Muscle of leg (tissue), 11 donors: ENCODE measurements around the gene DPY19L2. TPM values are rescaled to one million over a fixed set of nuclear protein-coding genes. Genes with fewer than 3 reads are reported as not detected.
"Not testable (repeated sequence)": the region's sequence is repeated elsewhere in the genome, so short reads cannot be mapped to it uniquely, and the experiment has no call there.

Experiments used
- DNase-seq: peaks from one replicate; pipeline ENCODE4 v3.0.0; 2013
- H3K27ac ChIP-seq: one replicate; pipeline ENCODE4 v1.5.1; 2013; ENCODE audit warnings: mild to moderate bottlenecking, low read length, control low read depth
- H3K27me3 ChIP-seq: one replicate; pipeline ENCODE4 v1.6.1; 2013; ENCODE audit warnings: low read length; ENCODE audit not compliant: control insufficient read depth, insufficient read depth
- H3K36me3 ChIP-seq: one replicate; pipeline ENCODE4 v1.6.1; 2013; ENCODE audit warnings: low read length; ENCODE audit not compliant: control insufficient read depth, insufficient read depth
- H3K4me1 ChIP-seq: one replicate; pipeline ENCODE4 v1.6.1; 2013; ENCODE audit warnings: low read length; ENCODE audit not compliant: control insufficient read depth, insufficient read depth
- H3K4me3 ChIP-seq: one replicate; pipeline ENCODE4 v1.5.1; 2013; ENCODE audit warnings: low read length, control low read depth
- H3K9me3 ChIP-seq: replicated peaks from 2 replicates; pipeline ENCODE4 v1.6.1; 2013; ENCODE audit warnings: low read depth, low read length; ENCODE audit not compliant: control insufficient read depth
- WGBS: methylation state at CpG from one replicate; pipeline ENCODE4 v1.1.5; 2013; ENCODE audit warnings: missing lambda C conversion rate; ENCODE audit not compliant: insufficient coverage; 5-methylcytosine and 5-hydroxymethylcytosine counted together
- polyA plus RNA-seq, 8 donors: library from polyadenylated mRNA; unstranded; fragments of 120-200 nt; gene quantifications; one replicate each; pipeline versions ENCODE4 v1.2.1 to v1.2.3, GENCODE V29; 2013; ENCODE audit warnings: inconsistent platforms in 1 of 8, low replicate concordance in 1 of 8; ENCODE audit not compliant: insufficient read length in 8 of 8, insufficient read depth in 1 of 8
- total RNA-seq: library from RNA; stranded (reverse); fragments of 120-200 nt; gene quantifications from one replicate; pipeline ENCODE4 v1.2.4, GENCODE V29; 2013

DPY19L2 gene
- total and polyA plus RNA-seq, 9 donors, result 4.6 to 11.8 (median 7.3) TPM

GRCh38 chr12:63668800-63669365 is 590 bp upstream of the DPY19L2 start:
- H3K4me1 ChIP-seq, H3K9me3 ChIP-seq, H3K36me3 ChIP-seq, H3K27me3 ChIP-seq: not testable (repeated sequence)
- Histone ChIP-seq H3K27ac (peak overlapping the region; percentile 51), H3K4me3 (peak overlapping the region; percentile 79)
- WGBS, result under 1% methylated on average over 34 of the region's 44 CpGs
- DNase-seq, result peak; percentile 24

- no CpG with 5 or more reads among the region's 7 CpGs for WGBS
- not testable (repeated sequence) for H3K27ac ChIP-seq, H3K27me3 ChIP-seq, H3K36me3 ChIP-seq, H3K4me3 ChIP-seq, H3K9me3 ChIP-seq, DNase-seq, H3K4me1 ChIP-seq
These were observed 5.3 kb downstream of the DPY19L2 start for GRCh38 chr12:63663005-63663404.

GRCh38 chr12:63658501-63658900 is 9.8 kb downstream of the DPY19L2 start:
- not testable (repeated sequence) for H3K36me3 ChIP-seq, H3K27ac ChIP-seq, H3K27me3 ChIP-seq, H3K4me1 ChIP-seq, H3K4me3 ChIP-seq, DNase-seq, H3K9me3 ChIP-seq
- no CpG with 5 or more reads among the region's 3 CpGs for WGBS

DNA sequence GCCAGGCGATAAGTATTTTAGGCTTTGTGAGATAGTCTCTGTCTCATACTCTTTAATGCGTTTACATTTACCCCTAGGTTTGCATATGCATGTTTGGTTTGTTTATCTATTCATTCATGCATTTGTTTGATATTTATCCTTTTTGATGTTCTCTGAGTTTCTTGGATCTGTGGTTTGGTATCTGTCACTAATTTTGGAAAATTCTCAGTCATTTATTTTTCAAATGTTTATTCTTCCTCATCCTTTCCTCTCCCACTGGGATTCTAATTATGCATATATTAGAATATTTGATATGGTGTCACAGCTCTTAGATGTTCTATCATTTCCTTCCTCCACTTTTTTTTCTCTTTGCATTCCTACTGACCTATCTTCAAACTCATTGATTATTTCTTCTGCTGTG is 11.9 kb downstream of the DPY19L2 start:
- not testable (repeated sequence) for H3K9me3 ChIP-seq, H3K4me3 ChIP-seq, DNase-seq, H3K4me1 ChIP-seq, H3K36me3 ChIP-seq, H3K27ac ChIP-seq, H3K27me3 ChIP-seq
- no CpG with 5 or more reads among the region's 2 CpGs for WGBS

GRCh38 chr12:63655543-63656257 is 12.6 kb downstream of the DPY19L2 start:
- not testable (repeated sequence) for H3K4me3 ChIP-seq, H3K4me1 ChIP-seq, H3K36me3 ChIP-seq, H3K27ac ChIP-seq, H3K27me3 ChIP-seq, H3K9me3 ChIP-seq, DNase-seq
- no CpG with 5 or more reads among the region's 5 CpGs for WGBS

GRCh38 chr12:63654481-63654880 is 13.8 kb downstream of the DPY19L2 start:
- not testable (repeated sequence) for H3K9me3 ChIP-seq, H3K27ac ChIP-seq, H3K27me3 ChIP-seq, H3K4me3 ChIP-seq, H3K36me3 ChIP-seq, DNase-seq, H3K4me1 ChIP-seq
- WGBS, result no CpG with 5 or more reads among the region's 5 CpGs

- not testable (repeated sequence) for H3K4me1 ChIP-seq, H3K27me3 ChIP-seq, H3K27ac ChIP-seq, DNase-seq, H3K4me3 ChIP-seq, H3K9me3 ChIP-seq, H3K36me3 ChIP-seq
- WGBS, result no CpG with 5 or more reads among the region's 1 CpG
These were observed 18.8 kb downstream of the DPY19L2 start for GRCh38 chr12:63649517-63649916.

- WGBS, result no CpG with 5 or more reads among the region's 5 CpGs
- not testable (repeated sequence) for H3K27me3 ChIP-seq, H3K27ac ChIP-seq, H3K4me1 ChIP-seq, H3K4me3 ChIP-seq, H3K9me3 ChIP-seq, H3K36me3 ChIP-seq, DNase-seq
These were observed 24.7 kb downstream of the DPY19L2 start for GRCh38 chr12:63643381-63644140.

DNA sequence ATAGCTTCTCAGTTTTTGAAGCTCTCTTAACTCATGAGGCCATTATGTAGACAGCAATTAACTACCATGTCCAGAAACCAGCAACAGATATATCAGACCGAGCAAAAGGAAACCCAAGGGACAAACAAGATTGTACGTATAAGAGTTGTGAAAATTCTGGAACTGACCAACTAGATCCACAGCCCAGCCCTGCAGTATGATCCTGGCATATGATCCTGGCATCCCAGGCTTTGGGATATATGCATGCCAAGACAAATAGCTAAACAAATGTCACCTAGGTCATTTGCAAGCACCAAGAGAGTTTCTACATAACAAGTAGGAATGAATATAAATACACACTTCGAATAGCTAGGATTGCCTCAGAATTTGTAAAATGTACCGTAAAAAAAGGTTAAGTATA is 44.0 kb downstream of the DPY19L2 start:
- not testable (repeated sequence) for H3K27me3 ChIP-seq, H3K9me3 ChIP-seq, DNase-seq, H3K4me3 ChIP-seq, H3K27ac ChIP-seq, H3K4me1 ChIP-seq, H3K36me3 ChIP-seq
- WGBS, result no CpG with 5 or more reads among the region's 4 CpGs

- no CpG with 5 or more reads among the region's 1 CpG for WGBS
These were observed 52.7 kb downstream of the DPY19L2 start for GRCh38 chr12:63615544-63615943.

More at GRCh38 chr12:63615544-63615943, 52.7 kb downstream of the DPY19L2 start:
- not testable (repeated sequence) for H3K27ac ChIP-seq, H3K9me3 ChIP-seq, H3K4me1 ChIP-seq, H3K36me3 ChIP-seq, H3K4me3 ChIP-seq, DNase-seq, H3K27me3 ChIP-seq
